HepG2 (cell line): Measurements from ENCODE around the gene CAPN14. TPM values are rescaled to one million over a fixed set of nuclear protein-coding genes. Genes with fewer than 3 reads are reported as not detected.

Experiments used
- ATAC-seq: fragments of 200-7000 bp; cut with Tn5 transposase; 3 replicates; pipeline ENCODE4 v1.9.1; 2020; ENCODE audit warnings: mild to moderate bottlenecking, moderate library complexity
- BruUV-seq: library from RNA; stranded (reverse); fragments of 400-500 nt; replicated peaks from 2 replicates; lab custom pipeline; 2021; lab: Mats Ljungman, UMichigan
- CTCF ChIA-PET: fragments of 300-600 bp; formaldehyde crosslinking; extraction: SDS; loops from one replicate; lab custom pipeline; 2021; ENCODE audit warnings: low total read pairs, inconsistent platforms, low intra/inter-chr PET ratio; lab: Yijun Ruan, JAX
- POLR2A ChIA-PET: fragments of 350-600 bp; sonication (Branson Sonifier 250); formaldehyde crosslinking; loops from one replicate; lab custom pipeline; 2020; ENCODE audit warnings: antibody characterized with exemption, inconsistent platforms; lab: Yijun Ruan, JAX
- DNase-seq: peaks from one replicate; pipeline ENCODE4 v3.0.0-alpha.2; 2015; ENCODE audit warnings: low spot score
- FAIRE-seq: peaks from 3 replicates; lab custom pipeline; 2011; peaks lifted over from hg19 to GRCh38; lab: Jason Lieb, UNC
- H2AFZ ChIP-seq: one replicate; pipeline ENCODE4 v1.6.1; 2011; ENCODE audit warnings: low read length, inconsistent platforms
- H3K27ac ChIP-seq: fragments of 300-600 bp; 3 replicates; pipeline ENCODE4 v1.8.0; 2011; ENCODE audit warnings: mixed run types, mild to moderate bottlenecking, mixed read lengths, low read length, inconsistent platforms; ENCODE audit not compliant: insufficient read depth; ENCODE audit errors: extremely low read length
- H3K27me3 ChIP-seq, 2 experiments: fragments of 200-600 bp in 1 of 2; 2 replicates in 1 of 2; 3 replicates in 1 of 2; pipeline versions ENCODE4 v1.6.0 to v1.8.0; 2011; ENCODE audit warnings: low read length in 2 of 2, mild to moderate bottlenecking in 2 of 2, moderate library complexity in 2 of 2, inconsistent platforms in 1 of 2; ENCODE audit not compliant: insufficient read depth in 2 of 2, control insufficient read depth in 1 of 2
- H3K36me3 ChIP-seq, 2 experiments: fragments of 200-600 bp in 1 of 2; replicated peaks in 1 of 2; 2 replicates in 1 of 2; 3 replicates in 1 of 2; pipeline versions ENCODE4 v1.5.1 to v1.8.0; 2011; ENCODE audit warnings: low read length in 2 of 2, inconsistent platforms in 1 of 2; ENCODE audit not compliant: insufficient read depth in 2 of 2, control insufficient read depth in 1 of 2
- H3K4me1 ChIP-seq: 2 replicates; pipeline ENCODE4 v1.5.1; 2012; ENCODE audit warnings: low read length, inconsistent platforms; ENCODE audit not compliant: insufficient read depth
- H3K4me2 ChIP-seq: 2 replicates; pipeline ENCODE4 v1.6.0; 2011; ENCODE audit warnings: low read depth, low read length, inconsistent platforms
- H3K4me3 ChIP-seq, 3 experiments: fragments of 200-600 bp in 1 of 3; sonication (generic), shearing (Covaris generic) in 1 of 3; replicated peaks in 1 of 3; 2 replicates each; pipeline ENCODE4 v1.5.1; 2011 to 2016; ENCODE audit warnings: low read length in 3 of 3, inconsistent platforms in 2 of 3, low read depth in 2 of 3, mild to moderate bottlenecking in 2 of 3, control low read depth in 1 of 3, mixed read lengths in 1 of 3; ENCODE audit not compliant: insufficient read depth in 1 of 3
- H3K79me2 ChIP-seq: one replicate; pipeline ENCODE4 v1.6.1; 2011; ENCODE audit warnings: low read length, inconsistent platforms; ENCODE audit not compliant: insufficient read depth
- H3K9ac ChIP-seq: 2 replicates; pipeline ENCODE4 v1.6.0; 2011; ENCODE audit warnings: mild to moderate bottlenecking, low read depth, low read length, inconsistent platforms; ENCODE audit not compliant: insufficient read depth
- H3K9me3 ChIP-seq: 2 replicates; pipeline ENCODE4 v1.5.1; 2012; ENCODE audit warnings: mild to moderate bottlenecking, low read length
- H4K20me1 ChIP-seq: 2 replicates; pipeline ENCODE4 v1.6.0; 2011; ENCODE audit warnings: inconsistent platforms, mild to moderate bottlenecking, low read length, moderate library complexity; ENCODE audit not compliant: insufficient read depth
- WGBS: methylation state at CpG from one replicate; pipeline ENCODE4 v1.1.6; 2017; ENCODE audit warnings: low lambda C conversion rate; 5-methylcytosine and 5-hydroxymethylcytosine counted together
- in situ Hi-C: cut with HindIII; loops from 2 replicates; pipeline ENCODE4 v1.10.0; 2017; ENCODE audit warnings: low pct_unique_long_range_greater_than_20kb; ENCODE audit not compliant: extremely low pct_ligation_motif_present
- intact Hi-C: fragments of 100-400 bp; cut with micrococcal nuclease; formaldehyde crosslinking; loops from one replicate; pipeline ENCODE4 v1.10.0; 2022; ENCODE audit not compliant: unreplicated experiment
- polyA plus RNA-seq, 8 experiments: library from polyadenylated mRNA; depleted of rRNA in 3 of 8; stranded (reverse) in 7 of 8; unstranded in 1 of 8; fragments of >200 nt; fragmentation: Illumina TruSeq in 4 of 8; extraction: Trizol in 4 of 8; gene quantifications; 2 replicates each; pipeline versions ENCODE4 v1.2.1 to v1.2.3, GENCODE V29; 2011 to 2016; ENCODE audit warnings: low read depth in 4 of 8, missing spikeins in 1 of 8, mixed read lengths in 1 of 8; ENCODE audit not compliant: insufficient read depth in 1 of 8
- total RNA-seq, 5 experiments: library from RNA; depleted of rRNA; stranded (reverse); fragments of >200 nt; fragmentation: Illumina TruSeq; extraction: Trizol; gene quantifications; 2 replicates each; pipeline ENCODE4 v1.2.3, GENCODE V29; 2016; ENCODE audit warnings: low read depth in 1 of 5
- TF ChIP-seq, protein P1 (sequence below): sonication (generic); formaldehyde crosslinking; IDR thresholded peaks from 2 replicates; pipeline ENCODE4 v1.5.0; 2020; ENCODE audit warnings: mild to moderate bottlenecking, missing genetic modification reagents, borderline replicate concordance
- TF ChIP-seq, protein P2 (sequence below), 2 experiments: sonication (generic) in 1 of 2; formaldehyde crosslinking in 1 of 2; IDR thresholded peaks; 2 replicates each; pipeline versions ENCODE4 v1.4.0 to v1.6.1; 2016 to 2020; ENCODE audit warnings: borderline replicate concordance in 1 of 2, low read depth in 1 of 2, mild to moderate bottlenecking in 1 of 2, missing genetic modification reagents in 1 of 2

CAPN14 gene
- total and polyA plus RNA-seq, 2 of the 13 experiments (the other 11 are each of a cell fraction or from before 2014, with no cell fraction given), result not detected

DNA sequence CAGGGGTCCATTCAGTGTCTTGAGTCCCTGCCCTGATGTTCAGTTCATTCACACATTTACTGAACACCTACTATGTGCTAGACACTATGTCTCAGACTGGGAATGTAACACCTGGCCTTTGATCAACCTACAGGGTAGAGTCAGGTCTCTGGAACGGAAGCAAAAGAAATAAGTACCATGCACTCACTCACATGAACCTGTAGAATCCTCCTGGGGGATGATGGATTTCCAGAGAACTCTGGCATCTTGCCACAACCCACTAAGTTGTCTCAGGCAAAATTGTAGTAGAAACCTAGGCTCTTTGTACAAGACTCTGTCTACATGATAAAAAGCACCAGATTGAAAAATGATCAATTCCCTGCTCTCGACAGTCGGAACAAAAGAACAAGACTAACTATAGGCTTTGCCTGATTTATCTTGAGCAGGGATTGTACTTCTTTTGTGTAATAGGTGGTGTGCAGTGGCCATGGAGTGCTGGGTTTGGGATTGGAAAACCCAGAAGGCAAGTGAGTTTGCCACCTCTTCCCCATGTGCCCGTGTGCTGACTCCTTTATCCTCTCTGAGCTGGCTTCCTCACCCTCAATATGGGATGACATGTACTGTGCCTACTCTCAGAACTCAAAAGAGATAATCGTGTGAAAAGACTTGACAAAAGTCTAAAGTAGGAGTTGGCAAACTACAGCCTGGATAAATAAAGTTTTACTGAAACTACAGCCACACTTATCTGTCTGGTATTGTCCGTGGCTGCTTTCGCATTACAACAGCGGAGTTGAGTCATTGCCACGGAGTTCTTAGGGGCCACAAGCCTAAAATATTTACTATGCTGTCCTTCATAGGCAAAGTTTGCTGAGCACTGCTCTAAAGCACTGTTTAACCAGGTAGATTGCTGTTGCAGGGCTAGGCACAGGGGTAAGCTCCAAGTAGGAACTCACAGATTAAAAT lies 4.4 kb downstream of the CAPN14 start (continued):
- TF ChIP-seq, protein P1, sequence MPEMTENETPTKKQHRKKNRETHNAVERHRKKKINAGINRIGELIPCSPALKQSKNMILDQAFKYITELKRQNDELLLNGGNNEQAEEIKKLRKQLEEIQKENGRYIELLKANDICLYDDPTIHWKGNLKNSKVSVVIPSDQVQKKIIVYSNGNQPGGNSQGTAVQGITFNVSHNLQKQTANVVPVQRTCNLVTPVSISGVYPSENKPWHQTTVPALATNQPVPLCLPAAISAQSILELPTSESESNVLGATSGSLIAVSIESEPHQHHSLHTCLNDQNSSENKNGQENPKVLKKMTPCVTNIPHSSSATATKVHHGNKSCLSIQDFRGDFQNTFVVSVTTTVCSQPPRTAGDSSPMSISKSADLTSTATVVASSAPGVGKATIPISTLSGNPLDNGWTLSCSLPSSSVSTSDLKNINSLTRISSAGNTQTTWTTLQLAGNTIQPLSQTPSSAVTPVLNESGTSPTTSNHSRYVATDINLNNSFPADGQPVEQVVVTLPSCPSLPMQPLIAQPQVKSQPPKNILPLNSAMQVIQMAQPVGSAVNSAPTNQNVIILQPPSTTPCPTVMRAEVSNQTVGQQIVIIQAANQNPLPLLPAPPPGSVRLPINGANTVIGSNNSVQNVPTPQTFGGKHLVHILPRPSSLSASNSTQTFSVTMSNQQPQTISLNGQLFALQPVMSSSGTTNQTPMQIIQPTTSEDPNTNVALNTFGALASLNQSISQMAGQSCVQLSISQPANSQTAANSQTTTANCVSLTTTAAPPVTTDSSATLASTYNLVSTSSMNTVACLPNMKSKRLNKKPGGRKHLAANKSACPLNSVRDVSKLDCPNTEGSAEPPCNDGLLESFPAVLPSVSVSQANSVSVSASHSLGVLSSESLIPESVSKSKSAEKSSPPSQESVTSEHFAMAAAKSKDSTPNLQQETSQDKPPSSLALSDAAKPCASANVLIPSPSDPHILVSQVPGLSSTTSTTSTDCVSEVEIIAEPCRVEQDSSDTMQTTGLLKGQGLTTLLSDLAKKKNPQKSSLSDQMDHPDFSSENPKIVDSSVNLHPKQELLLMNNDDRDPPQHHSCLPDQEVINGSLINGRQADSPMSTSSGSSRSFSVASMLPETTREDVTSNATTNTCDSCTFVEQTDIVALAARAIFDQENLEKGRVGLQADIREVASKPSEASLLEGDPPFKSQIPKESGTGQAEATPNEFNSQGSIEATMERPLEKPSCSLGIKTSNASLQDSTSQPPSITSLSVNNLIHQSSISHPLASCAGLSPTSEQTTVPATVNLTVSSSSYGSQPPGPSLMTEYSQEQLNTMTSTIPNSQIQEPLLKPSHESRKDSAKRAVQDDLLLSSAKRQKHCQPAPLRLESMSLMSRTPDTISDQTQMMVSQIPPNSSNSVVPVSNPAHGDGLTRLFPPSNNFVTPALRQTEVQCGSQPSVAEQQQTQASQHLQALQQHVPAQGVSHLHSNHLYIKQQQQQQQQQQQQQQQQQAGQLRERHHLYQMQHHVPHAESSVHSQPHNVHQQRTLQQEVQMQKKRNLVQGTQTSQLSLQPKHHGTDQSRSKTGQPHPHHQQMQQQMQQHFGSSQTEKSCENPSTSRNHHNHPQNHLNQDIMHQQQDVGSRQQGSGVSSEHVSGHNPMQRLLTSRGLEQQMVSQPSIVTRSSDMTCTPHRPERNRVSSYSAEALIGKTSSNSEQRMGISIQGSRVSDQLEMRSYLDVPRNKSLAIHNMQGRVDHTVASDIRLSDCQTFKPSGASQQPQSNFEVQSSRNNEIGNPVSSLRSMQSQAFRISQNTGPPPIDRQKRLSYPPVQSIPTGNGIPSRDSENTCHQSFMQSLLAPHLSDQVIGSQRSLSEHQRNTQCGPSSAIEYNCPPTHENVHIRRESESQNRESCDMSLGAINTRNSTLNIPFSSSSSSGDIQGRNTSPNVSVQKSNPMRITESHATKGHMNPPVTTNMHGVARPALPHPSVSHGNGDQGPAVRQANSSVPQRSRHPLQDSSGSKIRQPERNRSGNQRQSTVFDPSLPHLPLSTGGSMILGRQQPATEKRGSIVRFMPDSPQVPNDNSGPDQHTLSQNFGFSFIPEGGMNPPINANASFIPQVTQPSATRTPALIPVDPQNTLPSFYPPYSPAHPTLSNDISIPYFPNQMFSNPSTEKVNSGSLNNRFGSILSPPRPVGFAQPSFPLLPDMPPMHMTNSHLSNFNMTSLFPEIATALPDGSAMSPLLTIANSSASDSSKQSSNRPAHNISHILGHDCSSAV (CRISPR knock-in tag), result no peak

DNA sequence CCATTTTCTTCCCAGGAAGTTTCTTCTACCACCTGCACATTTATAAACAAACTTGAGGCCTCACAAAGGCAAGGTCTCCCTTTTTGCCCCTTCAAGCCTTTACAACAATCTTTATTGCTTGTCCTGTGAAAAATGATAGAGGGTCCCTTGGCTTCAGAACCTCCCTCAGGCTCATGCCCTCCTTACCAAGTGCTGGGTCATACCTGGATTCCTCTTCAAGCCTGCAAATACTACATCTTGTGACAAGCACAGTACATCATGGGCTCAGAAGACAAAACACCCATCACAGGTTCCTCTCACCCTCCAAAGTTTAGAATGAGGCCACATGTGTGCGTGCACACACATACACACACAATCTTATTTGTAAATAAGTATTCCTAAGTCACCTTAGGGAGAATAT lies 9.1 kb downstream of the CAPN14 start:
- CTCF ChIA-PET, result no interaction called here
- H3K36me3 ChIP-seq, result no peaks in the 10 kb centered on the region
- H3K4me1 ChIP-seq, result no peaks in the 10 kb centered on the region
- FAIRE-seq (no peak), DNase-seq (no peak), ATAC-seq (no peak)
- WGBS, result 26% methylated on average over 1 of the region's 1 CpG
- in situ Hi-C loops, result no loop called here
- no peaks in the 10 kb centered on the region for H3K79me2 ChIP-seq
- H3K9ac ChIP-seq, result no peak overlapping the region
- TF ChIP-seq, protein P2, sequence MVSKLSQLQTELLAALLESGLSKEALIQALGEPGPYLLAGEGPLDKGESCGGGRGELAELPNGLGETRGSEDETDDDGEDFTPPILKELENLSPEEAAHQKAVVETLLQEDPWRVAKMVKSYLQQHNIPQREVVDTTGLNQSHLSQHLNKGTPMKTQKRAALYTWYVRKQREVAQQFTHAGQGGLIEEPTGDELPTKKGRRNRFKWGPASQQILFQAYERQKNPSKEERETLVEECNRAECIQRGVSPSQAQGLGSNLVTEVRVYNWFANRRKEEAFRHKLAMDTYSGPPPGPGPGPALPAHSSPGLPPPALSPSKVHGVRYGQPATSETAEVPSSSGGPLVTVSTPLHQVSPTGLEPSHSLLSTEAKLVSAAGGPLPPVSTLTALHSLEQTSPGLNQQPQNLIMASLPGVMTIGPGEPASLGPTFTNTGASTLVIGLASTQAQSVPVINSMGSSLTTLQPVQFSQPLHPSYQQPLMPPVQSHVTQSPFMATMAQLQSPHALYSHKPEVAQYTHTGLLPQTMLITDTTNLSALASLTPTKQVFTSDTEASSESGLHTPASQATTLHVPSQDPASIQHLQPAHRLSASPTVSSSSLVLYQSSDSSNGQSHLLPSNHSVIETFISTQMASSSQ (IDR thresholded peaks at IDR 0.05; ENCODE audit: low read depth), result no peak
- TF ChIP-seq, protein P2 (CRISPR knock-in tag; IDR thresholded peaks at IDR 0.05; ENCODE audit: borderline replicate concordance), result no peak
- intact Hi-C loops, result no loop called here
- H3K27ac ChIP-seq, result no peak overlapping the region
- no TSS peak for BruUV-seq
- no peaks in the 10 kb centered on the region for H3K9me3 ChIP-seq
- no peak overlapping the region for H3K4me3 ChIP-seq
- no peaks in the 10 kb centered on the region for H4K20me1 ChIP-seq
- no peak overlapping the region for H3K4me2 ChIP-seq
- H3K27me3 ChIP-seq, result peaks cover 0 to 5% of the 10 kb centered on the region in 2 experiments; a peak in 1 of 5 replicates
- POLR2A ChIA-PET, result no interaction called here
- no peak overlapping the region for H2AFZ ChIP-seq
